Pancreas (tissue), 10 donors: ENCODE data around the gene YWHAE. TPM values are rescaled to one million over a fixed set of nuclear protein-coding genes. Genes with fewer than 3 reads are reported as not detected.

ENCODE experiments used
- ATAC-seq, 4 donors: fragments of 200-7000 bp; cut with Tn5 transposase; one replicate each; pipeline versions ENCODE4 v1.8.0 to v1.9.1; 2020; ENCODE audit warnings: mild to moderate bottlenecking in 4 of 4, moderate library complexity in 4 of 4
- DNase-seq, 6 donors: peaks; one replicate each; pipeline ENCODE4 v3.0.0-alpha.2; 2020
- FAIRE-seq: peaks from 2 replicates; lab custom pipeline; 2012; peaks lifted over from hg19 to GRCh38; lab: Jason Lieb, UNC
- H3K27ac ChIP-seq, 4 donors: fragments of 200-600 bp; sonication (generic); 1 replicate in 3 of 4; 2 replicates in 1 of 4; pipeline versions ENCODE4 v1.5.0 to v1.8.0; 2020
- H3K27me3 ChIP-seq, 4 donors: fragments of 200-600 bp; one replicate each; pipeline ENCODE4 v1.8.0; 2021
- H3K36me3 ChIP-seq, 3 donors: fragments of 200-600 bp; sonication (generic) in 1 of 3; one replicate each; pipeline versions ENCODE4 v1.5.0 to v1.8.0; 2020 to 2021
- H3K4me1 ChIP-seq, 3 donors: fragments of 200-600 bp; one replicate each; pipeline ENCODE4 v1.8.0; 2021
- H3K4me3 ChIP-seq, 4 donors: fragments of 200-600 bp; sonication (generic) in 2 of 4; one replicate each; pipeline versions ENCODE4 v1.5.0 to v1.8.0; 2020 to 2021
- H3K9me3 ChIP-seq, 4 donors: fragments of 200-600 bp; one replicate each; pipeline ENCODE4 v1.8.0; 2021
- CTCF ChIP-seq, 4 donors: fragments of 200-600 bp; sonication (generic) in 3 of 4; IDR thresholded peaks; one replicate each; pipeline versions ENCODE4 v1.5.0 to v1.8.0; 2021; ENCODE audit warnings: antibody characterized with exemption in 4 of 4
- WGBS, 2 donors: extraction: QIAGEN DNeasy Blood & Tissue Kit; methylation state at CpG; one replicate each; pipeline ENCODE4 v1.1.7; 2013; 5-methylcytosine and 5-hydroxymethylcytosine counted together
- intact Hi-C, 3 donors: fragments of 100-400 bp; cut with DNase I; formaldehyde crosslinking; loops; one replicate each; pipeline versions ENCODE4 v1.11.1 to v1.14.2; 2022
- polyA plus RNA-seq, 2 donors: library from polyadenylated mRNA; stranded (reverse); fragments of 200-250 nt; gene quantifications; one replicate each; pipeline ENCODE4 v1.2.3, GENCODE V29; 2013
- total RNA-seq, 6 donors: library from RNA; stranded (reverse); fragmentation: NEBNext Ultra II Directional in 4 of 6; extraction: Animal tissue kit (Norgen Biotek cat#: 25700) in 4 of 6; gene quantifications; one replicate each; pipeline versions ENCODE4 v1.2.1 to v1.2.4, GENCODE V29; 2021 to 2023
- donor health status: healthy with polysubstance abuse.
- donor health status: DM: no; HTN: no; CAD: no; lungs with moderate emphysema.
- donor health status: DM: no; HTN: no; CAD: no.
- donor health status: control.
- donor health status: control.
- donor health status: Bipolar disorder and iron deficiency.
- donor health status: DM: yes; HTN: yes; CAD: no.
- donor health status: DM: no; HTN: no; CAD: no.
- donor health status: DM: no; HTN: no; CAD: no.
- donor health status: DM: yes; HTN: yes; CAD: no.

The YWHAE gene
- total and polyA plus RNA-seq, 8 donors = 131 to 236 (median 192) TPM

- H3K27ac ChIP-seq = no peak overlapping the region
- ATAC-seq = no peak
- H3K9me3 ChIP-seq = no peaks in the 10 kb centered on the region
- no peak overlapping the region for H3K4me3 ChIP-seq
- peaks cover 31 to 39% (median 37%) of the 10 kb centered on the region in 3 donors for H3K4me1 ChIP-seq
- H3K27me3 ChIP-seq = no peaks in the 10 kb centered on the region
- 79 to 90% methylated on average over 7 of the region's 7 CpGs for WGBS, 2 donors
- FAIRE-seq = no peak
- H3K36me3 ChIP-seq = no peaks in the 10 kb centered on the region
- TF ChIP-seq CTCF (IDR thresholded peaks at IDR 0.05) = no peak
- intact Hi-C loops = no loop called here
- DNase-seq = no peak
Measured at GRCh38 chr17:1372618-1373017, 27.4 kb downstream of the YWHAE start.

GRCh38 chr17:1371893-1372590 lies 28.0 kb downstream of the YWHAE start:
- Histone ChIP-seq H3K4me3 (no peak overlapping the region), H3K27ac (no peak overlapping the region), H3K36me3 (no peaks in the 10 kb centered on the region), H3K27me3 (no peaks in the 10 kb centered on the region), H3K4me1 (peaks cover 26 to 34% (median 32%) of the 10 kb centered on the region in 3 donors), H3K9me3 (no peaks in the 10 kb centered on the region)
- DNase-seq (no peak), FAIRE-seq (no peak), ATAC-seq (no peak)
- 84 to 86% methylated on average over 17 of the region's 17 CpGs for WGBS, 2 donors
- intact Hi-C loops = no loop called here
- no peak for TF ChIP-seq CTCF (IDR thresholded peaks at IDR 0.05)

- intact Hi-C loops = loop anchor here in 1 of 3 donors (10.0 kb wide), 1 partner anchor 146 kb away; the partner anchor contains the start of gene INPP5K
- ATAC-seq = no peak
- H3K27ac ChIP-seq = no peak overlapping the region
Measured at GRCh38 chr17:1368588-1368987, 31.4 kb downstream of the YWHAE start.

GRCh38 chr17:1367351-1367745 lies 32.7 kb downstream of the YWHAE start:
- no peak for TF ChIP-seq CTCF (IDR thresholded peaks at IDR 0.05)
- ATAC-seq (no peak), DNase-seq (no peak), FAIRE-seq (no peak)
- no peak overlapping the region for H3K4me3 ChIP-seq
- WGBS, 2 donors = 76 to 77% methylated on average over 5 of the region's 5 CpGs
- H3K36me3 ChIP-seq = peaks cover 0 to 8% (median 5%) of the 10 kb centered on the region in 3 donors
- H3K9me3 ChIP-seq = no peaks in the 10 kb centered on the region
- no peaks in the 10 kb centered on the region for H3K27me3 ChIP-seq
- H3K4me1 ChIP-seq = peaks cover 4 to 11% (median 11%) of the 10 kb centered on the region in 3 donors
- no peak overlapping the region for H3K27ac ChIP-seq
- intact Hi-C loops = loop anchor here in 1 of 3 donors (10.0 kb wide), 1 partner anchor 147 kb away; the partner anchor contains the start of gene INPP5K

More at GRCh38 chr17:1368588-1368987, 31.4 kb downstream of the YWHAE start:
- Histone ChIP-seq H3K9me3 (no peaks in the 10 kb centered on the region), H3K36me3 (peaks cover 0 to 3% (median 0%) of the 10 kb centered on the region in 3 donors), H3K4me1 (peaks cover 7 to 11% (median 8%) of the 10 kb centered on the region in 3 donors), H3K27me3 (no peaks in the 10 kb centered on the region), H3K4me3 (no peak overlapping the region)
- FAIRE-seq = no peak
- TF ChIP-seq CTCF (IDR thresholded peaks at IDR 0.05) = no peak
- WGBS, 2 donors = 72 to 79% methylated on average over 4 of the region's 4 CpGs
- DNase-seq = no peak

GRCh38 chr17:1366234-1366633 lies 33.8 kb downstream of the YWHAE start:
- Histone ChIP-seq H3K9me3 (no peaks in the 10 kb centered on the region), H3K36me3 (peaks cover 0 to 8% (median 5%) of the 10 kb centered on the region in 3 donors), H3K27me3 (no peaks in the 10 kb centered on the region), H3K4me1 (peaks cover 4 to 20% (median 17%) of the 10 kb centered on the region in 3 donors), H3K27ac (no peak overlapping the region), H3K4me3 (no peak overlapping the region)
- FAIRE-seq (no peak), DNase-seq (no peak), ATAC-seq (no peak)
- intact Hi-C loops = loop anchor here in 1 of 3 donors (10.0 kb wide), 1 partner anchor 149 kb away; the partner anchor contains the start of gene INPP5K
- 76 to 81% methylated on average over 7 of the region's 7 CpGs for WGBS, 2 donors
- TF ChIP-seq CTCF (IDR thresholded peaks at IDR 0.05) = no peak
